ENCODE results near the gene F2.

Gene F2

GRCh38 chr11:46760429-46761128 is 41.6 kb downstream of the F2 start:
- Mint-ChIP-seq H3K36me3 (ENCODE audit: low read depth) (peaks cover 66% of the 10 kb centered on the region), H3K27ac (no peak overlapping the region), H3K9me3 (no peaks in the 10 kb centered on the region), H3K27me3 (ENCODE audit: low read depth) (no peaks in the 10 kb centered on the region), H3K4me1 (ENCODE audit: low read depth) (peaks cover 2% of the 10 kb centered on the region), H3K4me3 (no peak overlapping the region)
- DNase-seq (ENCODE audit: low spot score), result no peak

- H3K27me3 Mint-ChIP-seq (ENCODE audit: low read depth), result no peaks in the 10 kb centered on the region
- H3K4me3 Mint-ChIP-seq, result no peak overlapping the region
- peaks cover 62% of the 10 kb centered on the region for H3K36me3 Mint-ChIP-seq (ENCODE audit: low read depth)
- H3K9me3 Mint-ChIP-seq, result no peaks in the 10 kb centered on the region
- H3K4me1 Mint-ChIP-seq (ENCODE audit: low read depth), result no peaks in the 10 kb centered on the region
- H3K27ac Mint-ChIP-seq, result no peak overlapping the region
- no peak for DNase-seq (ENCODE audit: low spot score)
These were observed 42.8 kb downstream of the F2 start for GRCh38 chr11:46761807-46762206.

GRCh38 chr11:46762248-46762647 is 43.2 kb downstream of the F2 start:
- DNase-seq (ENCODE audit: low spot score), result no peak
- no peaks in the 10 kb centered on the region for H3K4me1 Mint-ChIP-seq (ENCODE audit: low read depth)
- peaks cover 63% of the 10 kb centered on the region for H3K36me3 Mint-ChIP-seq (ENCODE audit: low read depth)
- no peaks in the 10 kb centered on the region for H3K27me3 Mint-ChIP-seq (ENCODE audit: low read depth)
- H3K4me3 Mint-ChIP-seq, result no peak overlapping the region
- no peaks in the 10 kb centered on the region for H3K9me3 Mint-ChIP-seq
- no peak overlapping the region for H3K27ac Mint-ChIP-seq

GRCh38 chr11:46766656-46767055 is 47.6 kb downstream of the F2 start:
- no peak for DNase-seq (ENCODE audit: low spot score)
- no peaks in the 10 kb centered on the region for H3K9me3 Mint-ChIP-seq
- H3K27ac Mint-ChIP-seq, result no peak overlapping the region
- H3K36me3 Mint-ChIP-seq (ENCODE audit: low read depth), result peaks cover 51% of the 10 kb centered on the region
- H3K27me3 Mint-ChIP-seq (ENCODE audit: low read depth), result no peaks in the 10 kb centered on the region
- no peaks in the 10 kb centered on the region for H3K4me1 Mint-ChIP-seq (ENCODE audit: low read depth)
- H3K4me3 Mint-ChIP-seq, result no peak overlapping the region

- Mint-ChIP-seq H3K36me3 (ENCODE audit: low read depth) (peaks cover 45% of the 10 kb centered on the region), H3K4me3 (no peak overlapping the region), H3K27me3 (ENCODE audit: low read depth) (no peaks in the 10 kb centered on the region), H3K27ac (no peak overlapping the region), H3K9me3 (no peaks in the 10 kb centered on the region), H3K4me1 (ENCODE audit: low read depth) (peaks cover 2% of the 10 kb centered on the region)
- DNase-seq (ENCODE audit: low spot score), result no peak
These were observed 50.7 kb downstream of the F2 start for GRCh38 chr11:46769636-46770221.

- Mint-ChIP-seq H3K27ac (no peak overlapping the region), H3K27me3 (ENCODE audit: low read depth) (no peaks in the 10 kb centered on the region), H3K36me3 (ENCODE audit: low read depth) (peaks cover 61% of the 10 kb centered on the region)
These were observed 57.9 kb downstream of the F2 start for GRCh38 chr11:46776878-46777277.

GRCh38 chr11:46778416-46778815 is 59.4 kb downstream of the F2 start:
- Mint-ChIP-seq H3K27me3 (ENCODE audit: low read depth) (no peaks in the 10 kb centered on the region), H3K4me1 (ENCODE audit: low read depth) (peaks cover 2% of the 10 kb centered on the region), H3K36me3 (ENCODE audit: low read depth) (peaks cover 61% of the 10 kb centered on the region), H3K9me3 (no peaks in the 10 kb centered on the region), H3K4me3 (no peak overlapping the region), H3K27ac (no peak overlapping the region)
- DNase-seq (ENCODE audit: low spot score), result no peak

More at GRCh38 chr11:46776878-46777277, 57.9 kb downstream of the F2 start:
- no peak for DNase-seq (ENCODE audit: low spot score)
- H3K9me3 Mint-ChIP-seq, result no peaks in the 10 kb centered on the region
- no peak overlapping the region for H3K4me3 Mint-ChIP-seq
- peaks cover 2% of the 10 kb centered on the region for H3K4me1 Mint-ChIP-seq (ENCODE audit: low read depth)

Data from T-helper 2 cell treated with Interferon-gamma antibody and Interleukin-4, amounts not matched to agents 5 μg/mL and 100 μg/mL, for 36 hours (primary cell).